Gastrocnemius medialis (tissue), 4 donors: ENCODE measurements around the gene PTPRC.

Experiments
- POLR2A ChIP-seq, 2 donors: fragments of 450-650 bp; IDR thresholded peaks; one replicate each; pipeline ENCODE4 v1.6.1; 2017; ENCODE audit warnings: antibody characterized with exemption in 2 of 2, mild to moderate bottlenecking in 2 of 2, moderate library complexity in 2 of 2
- TF ChIP-seq, protein P1 (sequence below), 5 experiments: fragments of 450-650 bp in 3 of 5; fragments of 200-600 bp in 2 of 5; sonication (generic) in 2 of 5; IDR thresholded peaks in 4 of 5; conservative IDR thresholded peaks in 1 of 5; 1 replicate in 4 of 5; 2 replicates in 1 of 5; pipeline ENCODE4 v1.5.1; 2016 to 2019; ENCODE audit warnings: antibody characterized with exemption in 5 of 5, mild to moderate bottlenecking in 3 of 5, moderate library complexity in 3 of 5

DNA sequence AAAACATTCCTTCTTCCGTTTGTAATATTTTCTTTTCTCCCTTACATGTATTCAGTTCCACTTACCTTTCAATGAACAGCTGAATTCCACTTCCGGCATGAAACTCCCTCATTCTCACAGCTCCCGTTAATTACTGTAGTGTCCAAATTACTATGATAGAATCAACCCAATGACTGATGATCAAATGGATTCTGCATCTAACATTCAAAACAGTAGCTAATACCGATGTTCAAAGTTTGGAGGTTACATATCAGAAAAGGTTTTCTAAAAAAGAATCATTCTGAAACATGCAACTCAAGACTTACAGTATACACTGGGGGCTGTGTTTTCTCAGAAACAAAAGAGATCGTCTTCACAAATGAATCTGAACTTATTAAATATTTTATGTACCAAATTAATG is 77.2 kb downstream of the PTPRC start:
- no peak for TF ChIP-seq POLR2A (IDR thresholded peaks at IDR 0.05)
- TF ChIP-seq, protein P1, sequence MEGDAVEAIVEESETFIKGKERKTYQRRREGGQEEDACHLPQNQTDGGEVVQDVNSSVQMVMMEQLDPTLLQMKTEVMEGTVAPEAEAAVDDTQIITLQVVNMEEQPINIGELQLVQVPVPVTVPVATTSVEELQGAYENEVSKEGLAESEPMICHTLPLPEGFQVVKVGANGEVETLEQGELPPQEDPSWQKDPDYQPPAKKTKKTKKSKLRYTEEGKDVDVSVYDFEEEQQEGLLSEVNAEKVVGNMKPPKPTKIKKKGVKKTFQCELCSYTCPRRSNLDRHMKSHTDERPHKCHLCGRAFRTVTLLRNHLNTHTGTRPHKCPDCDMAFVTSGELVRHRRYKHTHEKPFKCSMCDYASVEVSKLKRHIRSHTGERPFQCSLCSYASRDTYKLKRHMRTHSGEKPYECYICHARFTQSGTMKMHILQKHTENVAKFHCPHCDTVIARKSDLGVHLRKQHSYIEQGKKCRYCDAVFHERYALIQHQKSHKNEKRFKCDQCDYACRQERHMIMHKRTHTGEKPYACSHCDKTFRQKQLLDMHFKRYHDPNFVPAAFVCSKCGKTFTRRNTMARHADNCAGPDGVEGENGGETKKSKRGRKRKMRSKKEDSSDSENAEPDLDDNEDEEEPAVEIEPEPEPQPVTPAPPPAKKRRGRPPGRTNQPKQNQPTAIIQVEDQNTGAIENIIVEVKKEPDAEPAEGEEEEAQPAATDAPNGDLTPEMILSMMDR (IDR thresholded peaks at IDR 0.05 in 4 of 5, conservative IDR thresholded peaks at IDR 0.05 in 1 of 5): no peak
